ENCODE measurements around the gene ZNF718. TPM values are rescaled to one million over a fixed set of nuclear protein-coding genes. Genes with fewer than 3 reads are reported as not detected.

ZNF718 gene
- total and polyA plus RNA-seq, 10 of the 15 experiments (the other 5 are each of a cell fraction or from before 2014, with no cell fraction given) = 1.1 to 7.0 (median 3.9) TPM

DNA sequence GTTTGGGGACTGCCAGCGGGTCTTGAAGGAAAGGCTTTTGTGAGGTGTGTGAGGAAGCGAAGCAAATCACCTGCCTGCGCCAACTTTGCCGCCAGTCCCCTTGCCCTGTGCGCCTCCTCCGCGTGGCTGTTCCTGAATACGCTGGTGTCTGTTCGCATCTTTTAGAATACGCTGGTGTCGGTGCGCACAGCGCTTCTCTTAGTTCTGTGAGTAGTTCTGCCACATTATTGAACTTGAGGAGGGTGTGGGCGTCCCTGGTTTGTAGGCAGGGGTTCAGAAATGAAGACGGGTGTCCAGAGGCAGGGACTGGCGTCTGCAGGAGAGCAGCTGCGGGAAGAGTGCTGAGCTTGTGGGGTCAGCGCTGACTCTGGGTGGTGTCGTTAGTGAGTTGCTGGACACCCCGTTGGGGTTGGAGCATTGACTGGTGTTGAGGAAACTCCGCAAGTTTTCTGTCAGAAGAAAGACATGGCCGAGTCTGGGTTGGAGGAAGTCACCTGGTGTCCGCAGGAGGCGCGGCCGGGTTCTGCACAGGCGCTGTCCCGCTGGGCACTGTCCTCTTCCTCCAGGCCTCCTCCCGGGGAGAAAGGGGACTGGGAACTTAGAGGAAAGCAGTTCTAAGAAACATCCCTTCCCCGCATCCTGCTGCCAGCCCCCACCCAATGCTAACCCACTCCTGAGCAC, 930 bp downstream of the ZNF718 start (continued):
- TF ChIP-seq, protein P1, sequence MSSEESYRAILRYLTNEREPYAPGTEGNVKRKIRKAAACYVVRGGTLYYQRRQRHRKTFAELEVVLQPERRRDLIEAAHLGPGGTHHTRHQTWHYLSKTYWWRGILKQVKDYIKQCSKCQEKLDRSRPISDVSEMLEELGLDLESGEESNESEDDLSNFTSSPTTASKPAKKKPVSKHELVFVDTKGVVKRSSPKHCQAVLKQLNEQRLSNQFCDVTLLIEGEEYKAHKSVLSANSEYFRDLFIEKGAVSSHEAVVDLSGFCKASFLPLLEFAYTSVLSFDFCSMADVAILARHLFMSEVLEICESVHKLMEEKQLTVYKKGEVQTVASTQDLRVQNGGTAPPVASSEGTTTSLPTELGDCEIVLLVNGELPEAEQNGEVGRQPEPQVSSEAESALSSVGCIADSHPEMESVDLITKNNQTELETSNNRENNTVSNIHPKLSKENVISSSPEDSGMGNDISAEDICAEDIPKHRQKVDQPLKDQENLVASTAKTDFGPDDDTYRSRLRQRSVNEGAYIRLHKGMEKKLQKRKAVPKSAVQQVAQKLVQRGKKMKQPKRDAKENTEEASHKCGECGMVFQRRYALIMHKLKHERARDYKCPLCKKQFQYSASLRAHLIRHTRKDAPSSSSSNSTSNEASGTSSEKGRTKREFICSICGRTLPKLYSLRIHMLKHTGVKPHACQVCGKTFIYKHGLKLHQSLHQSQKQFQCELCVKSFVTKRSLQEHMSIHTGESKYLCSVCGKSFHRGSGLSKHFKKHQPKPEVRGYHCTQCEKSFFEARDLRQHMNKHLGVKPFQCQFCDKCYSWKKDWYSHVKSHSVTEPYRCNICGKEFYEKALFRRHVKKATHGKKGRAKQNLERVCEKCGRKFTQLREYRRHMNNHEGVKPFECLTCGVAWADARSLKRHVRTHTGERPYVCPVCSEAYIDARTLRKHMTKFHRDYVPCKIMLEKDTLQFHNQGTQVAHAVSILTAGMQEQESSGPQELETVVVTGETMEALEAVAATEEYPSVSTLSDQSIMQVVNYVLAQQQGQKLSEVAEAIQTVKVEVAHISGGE (CRISPR knock-in tag; IDR thresholded peaks at IDR 0.05) = no peak
- no peak for TF ChIP-seq ESRRA (IDR thresholded peaks at IDR 0.05; ENCODE audit: low read length)
- TF ChIP-seq CEBPB (IDR thresholded peaks at IDR 0.05; ENCODE audit: borderline replicate concordance in 1 of 2, low read depth in 2 of 2, low read length in 2 of 2) = no peak
- TF ChIP-seq CREB1 (IDR thresholded peaks at IDR 0.05; ENCODE audit: low read depth) = 0 out of 2 replicates have a peak, but pooled peaks have one; percentile 7
- TF ChIP-seq, protein P2, sequence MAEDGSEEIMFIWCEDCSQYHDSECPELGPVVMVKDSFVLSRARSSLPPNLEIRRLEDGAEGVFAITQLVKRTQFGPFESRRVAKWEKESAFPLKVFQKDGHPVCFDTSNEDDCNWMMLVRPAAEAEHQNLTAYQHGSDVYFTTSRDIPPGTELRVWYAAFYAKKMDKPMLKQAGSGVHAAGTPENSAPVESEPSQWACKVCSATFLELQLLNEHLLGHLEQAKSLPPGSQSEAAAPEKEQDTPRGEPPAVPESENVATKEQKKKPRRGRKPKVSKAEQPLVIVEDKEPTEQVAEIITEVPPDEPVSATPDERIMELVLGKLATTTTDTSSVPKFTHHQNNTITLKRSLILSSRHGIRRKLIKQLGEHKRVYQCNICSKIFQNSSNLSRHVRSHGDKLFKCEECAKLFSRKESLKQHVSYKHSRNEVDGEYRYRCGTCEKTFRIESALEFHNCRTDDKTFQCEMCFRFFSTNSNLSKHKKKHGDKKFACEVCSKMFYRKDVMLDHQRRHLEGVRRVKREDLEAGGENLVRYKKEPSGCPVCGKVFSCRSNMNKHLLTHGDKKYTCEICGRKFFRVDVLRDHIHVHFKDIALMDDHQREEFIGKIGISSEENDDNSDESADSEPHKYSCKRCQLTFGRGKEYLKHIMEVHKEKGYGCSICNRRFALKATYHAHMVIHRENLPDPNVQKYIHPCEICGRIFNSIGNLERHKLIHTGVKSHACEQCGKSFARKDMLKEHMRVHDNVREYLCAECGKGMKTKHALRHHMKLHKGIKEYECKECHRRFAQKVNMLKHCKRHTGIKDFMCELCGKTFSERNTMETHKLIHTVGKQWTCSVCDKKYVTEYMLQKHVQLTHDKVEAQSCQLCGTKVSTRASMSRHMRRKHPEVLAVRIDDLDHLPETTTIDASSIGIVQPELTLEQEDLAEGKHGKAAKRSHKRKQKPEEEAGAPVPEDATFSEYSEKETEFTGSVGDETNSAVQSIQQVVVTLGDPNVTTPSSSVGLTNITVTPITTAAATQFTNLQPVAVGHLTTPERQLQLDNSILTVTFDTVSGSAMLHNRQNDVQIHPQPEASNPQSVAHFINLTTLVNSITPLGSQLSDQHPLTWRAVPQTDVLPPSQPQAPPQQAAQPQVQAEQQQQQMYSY (CRISPR knock-in tag; IDR thresholded peaks at IDR 0.05) = no peak
- TF ChIP-seq SMAD1 (IDR thresholded peaks at IDR 0.05; ENCODE audit: low read depth, partially characterized antibody) = no peak
- TF ChIP-seq, protein P3, sequence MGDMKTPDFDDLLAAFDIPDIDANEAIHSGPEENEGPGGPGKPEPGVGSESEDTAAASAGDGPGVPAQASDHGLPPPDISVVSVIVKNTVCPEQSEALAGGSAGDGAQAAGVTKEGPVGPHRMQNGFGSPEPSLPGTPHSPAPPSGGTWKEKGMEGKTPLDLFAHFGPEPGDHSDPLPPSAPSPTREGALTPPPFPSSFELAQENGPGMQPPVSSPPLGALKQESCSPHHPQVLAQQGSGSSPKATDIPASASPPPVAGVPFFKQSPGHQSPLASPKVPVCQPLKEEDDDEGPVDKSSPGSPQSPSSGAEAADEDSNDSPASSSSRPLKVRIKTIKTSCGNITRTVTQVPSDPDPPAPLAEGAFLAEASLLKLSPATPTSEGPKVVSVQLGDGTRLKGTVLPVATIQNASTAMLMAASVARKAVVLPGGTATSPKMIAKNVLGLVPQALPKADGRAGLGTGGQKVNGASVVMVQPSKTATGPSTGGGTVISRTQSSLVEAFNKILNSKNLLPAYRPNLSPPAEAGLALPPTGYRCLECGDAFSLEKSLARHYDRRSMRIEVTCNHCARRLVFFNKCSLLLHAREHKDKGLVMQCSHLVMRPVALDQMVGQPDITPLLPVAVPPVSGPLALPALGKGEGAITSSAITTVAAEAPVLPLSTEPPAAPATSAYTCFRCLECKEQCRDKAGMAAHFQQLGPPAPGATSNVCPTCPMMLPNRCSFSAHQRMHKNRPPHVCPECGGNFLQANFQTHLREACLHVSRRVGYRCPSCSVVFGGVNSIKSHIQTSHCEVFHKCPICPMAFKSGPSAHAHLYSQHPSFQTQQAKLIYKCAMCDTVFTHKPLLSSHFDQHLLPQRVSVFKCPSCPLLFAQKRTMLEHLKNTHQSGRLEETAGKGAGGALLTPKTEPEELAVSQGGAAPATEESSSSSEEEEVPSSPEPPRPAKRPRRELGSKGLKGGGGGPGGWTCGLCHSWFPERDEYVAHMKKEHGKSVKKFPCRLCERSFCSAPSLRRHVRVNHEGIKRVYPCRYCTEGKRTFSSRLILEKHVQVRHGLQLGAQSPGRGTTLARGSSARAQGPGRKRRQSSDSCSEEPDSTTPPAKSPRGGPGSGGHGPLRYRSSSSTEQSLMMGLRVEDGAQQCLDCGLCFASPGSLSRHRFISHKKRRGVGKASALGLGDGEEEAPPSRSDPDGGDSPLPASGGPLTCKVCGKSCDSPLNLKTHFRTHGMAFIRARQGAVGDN (IDR thresholded peaks at IDR 0.05) = no peak
- TF ChIP-seq, protein P4, sequence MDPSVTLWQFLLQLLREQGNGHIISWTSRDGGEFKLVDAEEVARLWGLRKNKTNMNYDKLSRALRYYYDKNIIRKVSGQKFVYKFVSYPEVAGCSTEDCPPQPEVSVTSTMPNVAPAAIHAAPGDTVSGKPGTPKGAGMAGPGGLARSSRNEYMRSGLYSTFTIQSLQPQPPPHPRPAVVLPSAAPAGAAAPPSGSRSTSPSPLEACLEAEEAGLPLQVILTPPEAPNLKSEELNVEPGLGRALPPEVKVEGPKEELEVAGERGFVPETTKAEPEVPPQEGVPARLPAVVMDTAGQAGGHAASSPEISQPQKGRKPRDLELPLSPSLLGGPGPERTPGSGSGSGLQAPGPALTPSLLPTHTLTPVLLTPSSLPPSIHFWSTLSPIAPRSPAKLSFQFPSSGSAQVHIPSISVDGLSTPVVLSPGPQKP (IDR thresholded peaks at IDR 0.05; ENCODE audit: low read depth, low read length) = no peak
- TF ChIP-seq TCF3 (IDR thresholded peaks at IDR 0.05; ENCODE audit: borderline replicate concordance, insufficient read depth, low read depth, low read length) = no peak
- TF ChIP-seq IRF4 (IDR thresholded peaks at IDR 0.05; ENCODE audit: low read depth, low read length) = no peak
- 0 out of 2 replicates have a peak, but pooled peaks have one; percentile 55 for TF ChIP-seq YY1 (IDR thresholded peaks at IDR 0.05; ENCODE audit: low read depth, low read length)
- no peak for TF ChIP-seq POU2F2 (IDR thresholded peaks at IDR 0.05; ENCODE audit: borderline replicate concordance, low read depth, low read length)
- TF ChIP-seq NRF1 (conservative IDR thresholded peaks at IDR 0.05; ENCODE audit: low read depth, low read length) = 0 out of 2 replicates have a peak, but pooled peaks have one; percentile 5
- no peak for TF ChIP-seq SUZ12 (IDR thresholded peaks at IDR 0.05; ENCODE audit: unreplicated experiment)
- TF ChIP-seq RAD51 (IDR thresholded peaks at IDR 0.05) = 0 out of 2 replicates have a peak, but pooled peaks have one; percentile 20
- TF ChIP-seq RUNX3 (IDR thresholded peaks at IDR 0.05; ENCODE audit: low read length) = 0 out of 2 replicates have a peak, but pooled peaks have one; percentile 1

All from GM12878 (cell line).